Activated naive CD8-positive, alpha-beta T cell treated with anti-CD3 and anti-CD28 coated beads, Interleukin-2, amount 50 U/mL, for 16 hours (primary cell): Measurements from ENCODE around the gene RPL6.

Experiments
- DNase-seq: peaks from one replicate; pipeline ENCODE4 v3.0.0-alpha.2; 2020; ENCODE audit warnings: low read depth, low spot score

Gene RPL6

GRCh38 chr12:112380663-112381405, 28.6 kb downstream of the RPL6 start:
- DNase-seq = no peak

GRCh38 chr12:112375105-112375504, 34.3 kb downstream of the RPL6 start:
- DNase-seq = no peak

GRCh38 chr12:112374166-112374740, 35.2 kb downstream of the RPL6 start:
- DNase-seq = no peak

GRCh38 chr12:112370868-112371510, 38.4 kb downstream of the RPL6 start:
- DNase-seq = no peak

GRCh38 chr12:112370199-112370598, 39.2 kb downstream of the RPL6 start:
- DNase-seq = no peak

- DNase-seq = no peak
Observed at GRCh38 chr12:112368856-112369255, 40.5 kb downstream of the RPL6 start.

GRCh38 chr12:112367965-112368364, 41.4 kb downstream of the RPL6 start:
- no peak for DNase-seq

- no peak for DNase-seq
Observed at GRCh38 chr12:112362310-112362709, 47.1 kb downstream of the RPL6 start.

- no peak for DNase-seq
Observed at GRCh38 chr12:112361271-112361670, 48.1 kb downstream of the RPL6 start.

- DNase-seq = no peak
Observed at GRCh38 chr12:112359290-112359689, 50.1 kb downstream of the RPL6 start.

GRCh38 chr12:112357214-112357613, 52.2 kb downstream of the RPL6 start:
- no peak for DNase-seq
